KMS-11 (cell line): Measurements from ENCODE around the gene CACNA1D.

Experiments
- H2AFZ ChIP-seq: fragments of 200-600 bp; sonication (generic); 2 replicates; pipeline ENCODE4 v1.6.1; 2016; ENCODE audit warnings: antibody characterized with exemption, mixed run types, low read depth
- H3K27ac ChIP-seq: fragments of 200-600 bp; sonication (generic); 2 replicates; pipeline ENCODE4 v1.6.1; 2016; ENCODE audit warnings: mild to moderate bottlenecking, mixed run types
- H3K27me3 ChIP-seq: fragments of 200-600 bp; sonication (generic); 2 replicates; pipeline ENCODE4 v1.6.1; 2017; ENCODE audit warnings: mild to moderate bottlenecking, low read depth, mixed run types, moderate library complexity; ENCODE audit not compliant: insufficient read depth
- H3K36me3 ChIP-seq: fragments of 200-600 bp; sonication (generic); 2 replicates; pipeline ENCODE4 v1.6.1; 2017; ENCODE audit warnings: mild to moderate bottlenecking, mixed run types; ENCODE audit not compliant: insufficient read depth
- H3K4me1 ChIP-seq: fragments of 200-600 bp; sonication (generic); 2 replicates; pipeline ENCODE4 v1.6.1; 2016; ENCODE audit warnings: mild to moderate bottlenecking, low read depth, mixed run types; ENCODE audit not compliant: poor library complexity, severe bottlenecking
- H3K4me2 ChIP-seq: fragments of 200-600 bp; sonication (generic); 2 replicates; pipeline ENCODE4 v1.7.0; 2016; ENCODE audit warnings: mild to moderate bottlenecking, mixed run types
- H3K4me3 ChIP-seq: fragments of 200-600 bp; sonication (generic); IDR thresholded peaks from 2 replicates; pipeline ENCODE4 v1.6.1; 2017; ENCODE audit warnings: low read depth, low read length, mixed read lengths; ENCODE audit not compliant: insufficient read depth
- H3K79me2 ChIP-seq: fragments of 200-600 bp; sonication (generic); 2 replicates; pipeline ENCODE4 v1.6.1; 2016; ENCODE audit warnings: low read depth, mixed run types; ENCODE audit not compliant: insufficient read depth
- H3K9ac ChIP-seq: fragments of 200-600 bp; sonication (generic); 2 replicates; pipeline ENCODE4 v1.6.1; 2016; ENCODE audit warnings: mild to moderate bottlenecking, mixed run types
- H4K20me1 ChIP-seq: fragments of 200-600 bp; sonication (generic); 2 replicates; pipeline ENCODE4 v1.6.1; 2016; ENCODE audit warnings: mild to moderate bottlenecking, mixed run types; ENCODE audit not compliant: insufficient read depth
- TF ChIP-seq, protein P1 (sequence below): fragments of 200-600 bp; sonication (generic); conservative IDR thresholded peaks from 2 replicates; pipeline ENCODE4 v1.6.1; 2017; ENCODE audit warnings: low read depth, mild to moderate bottlenecking, antibody characterized with exemption, low read length, moderate library complexity, mixed read lengths

The CACNA1D gene

DNA sequence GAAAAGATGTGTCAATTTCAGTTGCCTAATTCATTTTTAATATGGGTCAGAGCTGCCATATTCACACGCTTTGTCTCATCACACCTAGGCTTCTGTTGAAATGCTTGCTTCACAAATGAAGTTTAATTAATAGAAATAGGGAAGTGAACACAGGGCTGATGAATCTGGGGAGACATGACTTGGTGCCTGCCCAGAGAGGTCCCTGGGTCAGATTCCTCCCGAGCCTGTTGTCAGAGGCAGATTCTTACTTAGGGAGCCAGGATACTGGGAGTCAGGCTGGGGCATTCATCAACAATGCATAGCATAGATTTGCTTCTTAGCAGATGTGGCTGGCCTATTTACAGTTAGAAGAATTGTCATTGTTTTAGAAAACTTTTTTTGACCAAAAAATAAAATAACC is 90.6 kb downstream of the CACNA1D start:
- Histone ChIP-seq H3K4me1 (peaks cover 41% of the 10 kb centered on the region), H3K4me2 (no peak overlapping the region), H3K27me3 (no peaks in the 10 kb centered on the region), H4K20me1 (no peaks in the 10 kb centered on the region), H2AFZ (no peak overlapping the region), H3K79me2 (no peaks in the 10 kb centered on the region), H3K27ac (no peak overlapping the region), H3K4me3 (no peak overlapping the region), H3K9ac (no peak overlapping the region), H3K36me3 (no peaks in the 10 kb centered on the region)
- TF ChIP-seq, protein P1, sequence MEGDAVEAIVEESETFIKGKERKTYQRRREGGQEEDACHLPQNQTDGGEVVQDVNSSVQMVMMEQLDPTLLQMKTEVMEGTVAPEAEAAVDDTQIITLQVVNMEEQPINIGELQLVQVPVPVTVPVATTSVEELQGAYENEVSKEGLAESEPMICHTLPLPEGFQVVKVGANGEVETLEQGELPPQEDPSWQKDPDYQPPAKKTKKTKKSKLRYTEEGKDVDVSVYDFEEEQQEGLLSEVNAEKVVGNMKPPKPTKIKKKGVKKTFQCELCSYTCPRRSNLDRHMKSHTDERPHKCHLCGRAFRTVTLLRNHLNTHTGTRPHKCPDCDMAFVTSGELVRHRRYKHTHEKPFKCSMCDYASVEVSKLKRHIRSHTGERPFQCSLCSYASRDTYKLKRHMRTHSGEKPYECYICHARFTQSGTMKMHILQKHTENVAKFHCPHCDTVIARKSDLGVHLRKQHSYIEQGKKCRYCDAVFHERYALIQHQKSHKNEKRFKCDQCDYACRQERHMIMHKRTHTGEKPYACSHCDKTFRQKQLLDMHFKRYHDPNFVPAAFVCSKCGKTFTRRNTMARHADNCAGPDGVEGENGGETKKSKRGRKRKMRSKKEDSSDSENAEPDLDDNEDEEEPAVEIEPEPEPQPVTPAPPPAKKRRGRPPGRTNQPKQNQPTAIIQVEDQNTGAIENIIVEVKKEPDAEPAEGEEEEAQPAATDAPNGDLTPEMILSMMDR = no peak

DNA sequence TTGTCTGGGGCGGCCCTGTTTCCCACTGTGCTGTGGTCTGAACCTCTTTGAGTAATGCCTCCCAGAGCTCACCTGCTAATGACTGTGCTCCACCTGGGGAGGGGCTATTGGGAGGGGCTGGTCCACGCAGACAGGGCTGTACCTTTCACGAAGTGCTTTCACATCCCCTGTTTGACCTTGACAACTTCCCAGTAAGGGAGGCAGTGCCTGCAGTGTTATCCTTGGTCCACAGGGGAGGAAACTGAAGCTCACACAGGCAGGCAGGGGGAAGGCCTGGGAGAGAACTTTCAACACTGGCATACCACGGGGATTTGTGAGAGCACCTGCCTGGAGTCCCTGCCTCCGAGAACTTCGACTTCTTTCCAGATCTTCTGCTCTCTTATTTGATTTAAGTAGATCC is 91.2 kb downstream of the CACNA1D start:
- Histone ChIP-seq H3K9ac (no peak overlapping the region), H3K36me3 (no peaks in the 10 kb centered on the region), H3K79me2 (no peaks in the 10 kb centered on the region), H3K27ac (no peak overlapping the region), H3K4me2 (no peak overlapping the region), H3K27me3 (no peaks in the 10 kb centered on the region), H3K4me3 (no peak overlapping the region), H4K20me1 (no peaks in the 10 kb centered on the region), H2AFZ (no peak overlapping the region), H3K4me1 (peaks cover 36% of the 10 kb centered on the region)
- TF ChIP-seq, protein P1 = no peak

DNA sequence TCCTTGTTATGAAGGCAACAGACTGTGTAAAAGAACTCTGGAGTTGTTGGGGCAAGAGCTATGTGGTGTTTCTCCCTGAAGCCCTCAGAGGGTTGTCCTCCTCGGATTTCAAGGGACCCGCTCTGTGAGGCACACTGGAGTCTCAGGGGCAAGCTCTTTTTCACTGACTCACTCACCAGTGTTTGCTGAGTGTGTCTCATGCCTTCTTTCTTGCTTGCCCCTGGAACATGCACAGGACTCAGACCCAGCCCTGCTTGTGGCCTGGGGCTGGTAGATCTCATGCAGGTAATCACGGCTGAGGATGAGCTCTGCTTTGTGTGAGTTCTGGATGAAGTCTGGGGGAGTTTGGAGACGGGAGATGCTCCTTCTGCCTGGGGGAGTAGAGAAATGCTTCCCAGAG is 93.7 kb downstream of the CACNA1D start:
- H2AFZ ChIP-seq = no peak overlapping the region
- H3K79me2 ChIP-seq = no peaks in the 10 kb centered on the region
- no peak overlapping the region for H3K9ac ChIP-seq
- H3K4me2 ChIP-seq = no peak overlapping the region
- H3K36me3 ChIP-seq = no peaks in the 10 kb centered on the region
- TF ChIP-seq, protein P1 = no peak
- peaks cover 11% of the 10 kb centered on the region for H3K4me1 ChIP-seq
- no peak overlapping the region for H3K4me3 ChIP-seq
- no peaks in the 10 kb centered on the region for H4K20me1 ChIP-seq
- H3K27ac ChIP-seq = no peak overlapping the region
- H3K27me3 ChIP-seq = no peaks in the 10 kb centered on the region

DNA sequence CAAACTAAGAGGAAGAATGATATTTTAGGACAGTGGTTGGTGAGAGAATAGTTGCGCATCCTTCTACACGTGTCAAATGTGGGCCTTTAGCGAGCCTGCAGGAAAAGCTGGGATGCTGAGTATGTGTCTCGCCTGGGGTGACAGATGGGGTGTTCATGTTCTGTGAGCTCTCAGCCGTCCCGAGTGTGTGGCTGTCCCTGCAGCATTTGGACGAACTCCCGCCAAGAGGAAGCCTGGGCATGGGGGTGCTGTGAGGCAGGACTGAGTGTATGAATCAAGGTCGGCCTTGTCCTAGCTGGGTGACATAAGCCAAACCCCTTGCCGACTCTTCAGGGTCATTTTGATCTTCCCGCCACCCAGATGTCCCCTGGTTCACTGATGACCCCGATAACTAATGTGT is 94.8 kb downstream of the CACNA1D start:
- H3K79me2 ChIP-seq = no peaks in the 10 kb centered on the region
- no peaks in the 10 kb centered on the region for H3K4me1 ChIP-seq
- TF ChIP-seq, protein P1 = no peak
- no peak overlapping the region for H3K4me3 ChIP-seq
- H3K27ac ChIP-seq = no peak overlapping the region
- H3K9ac ChIP-seq = no peak overlapping the region
- no peak overlapping the region for H3K4me2 ChIP-seq
- H2AFZ ChIP-seq = no peak overlapping the region
- H3K27me3 ChIP-seq = no peaks in the 10 kb centered on the region
- no peaks in the 10 kb centered on the region for H3K36me3 ChIP-seq
- no peaks in the 10 kb centered on the region for H4K20me1 ChIP-seq
